ENCODE data around the gene PRICKLE1.

PRICKLE1 gene

GRCh38 chr12:42444192-42444943 lies 145.2 kb downstream of the PRICKLE1 start:
- no peak for DNase-seq (ENCODE audit: low read depth)
- TF ChIP-seq CTCF (IDR thresholded peaks at IDR 0.05; ENCODE audit: insufficient read depth, low read depth, low read length, missing control alignments): no peak
- no peak overlapping the region for H3K4me3 ChIP-seq (ENCODE audit: low read depth, low read length)

- TF ChIP-seq CTCF (IDR thresholded peaks at IDR 0.05; ENCODE audit: insufficient read depth, low read depth, low read length, missing control alignments): no peak
- DNase-seq (ENCODE audit: low read depth): no peak
- H3K4me3 ChIP-seq (ENCODE audit: low read depth, low read length): no peak overlapping the region
Observed at GRCh38 chr12:42442888-42443287, 146.7 kb downstream of the PRICKLE1 start.

GRCh38 chr12:42442311-42442759 lies 147.2 kb downstream of the PRICKLE1 start:
- H3K4me3 ChIP-seq (ENCODE audit: low read depth, low read length): no peak overlapping the region
- TF ChIP-seq CTCF (IDR thresholded peaks at IDR 0.05; ENCODE audit: insufficient read depth, low read depth, low read length, missing control alignments): no peak
- no peak for DNase-seq (ENCODE audit: low read depth)

GRCh38 chr12:42440608-42441007 lies 148.9 kb downstream of the PRICKLE1 start:
- no peak for DNase-seq (ENCODE audit: low read depth)
- TF ChIP-seq CTCF (IDR thresholded peaks at IDR 0.05; ENCODE audit: insufficient read depth, low read depth, low read length, missing control alignments): no peak
- H3K4me3 ChIP-seq (ENCODE audit: low read depth, low read length): no peak overlapping the region

GRCh38 chr12:42432517-42433140 lies 156.9 kb downstream of the PRICKLE1 start:
- H3K4me3 ChIP-seq (ENCODE audit: low read depth, low read length): no peak overlapping the region
- no peak for TF ChIP-seq CTCF (IDR thresholded peaks at IDR 0.05; ENCODE audit: insufficient read depth, low read depth, low read length, missing control alignments)
- no peak for DNase-seq (ENCODE audit: low read depth)

GRCh38 chr12:42428850-42429249 lies 160.7 kb downstream of the PRICKLE1 start:
- no peak for TF ChIP-seq CTCF (IDR thresholded peaks at IDR 0.05; ENCODE audit: insufficient read depth, low read depth, low read length, missing control alignments)
- no peak overlapping the region for H3K4me3 ChIP-seq (ENCODE audit: low read depth, low read length)
- no peak for DNase-seq (ENCODE audit: low read depth)

Measured in GM12865 (cell line).